Measurements from ENCODE around the gene WDR7.

Gene WDR7

GRCh38 chr18:56933472-56933871 is 282.3 kb downstream of the WDR7 start:
- H2BK15ac ChIP-seq (ENCODE audit: low read depth, poor library complexity, severe bottlenecking), result no peak overlapping the region
- H2BK5ac ChIP-seq (ENCODE audit: low read depth, low read length, poor library complexity, severe bottlenecking), result no peak overlapping the region
- no peak overlapping the region for H3K4me2 ChIP-seq (ENCODE audit: low read length, poor library complexity, severe bottlenecking)
- H3K14ac ChIP-seq (ENCODE audit: low read length in 2 of 2), result no peak overlapping the region
- H4K8ac ChIP-seq (ENCODE audit: low read length), result no peak overlapping the region
- H2AFZ ChIP-seq (ENCODE audit: low read depth, low read length), result no peak overlapping the region
- no peak overlapping the region for H4K91ac ChIP-seq (ENCODE audit: low read length)
- H3K9me3 ChIP-seq (ENCODE audit: control insufficient read depth, low read length), result no peaks in the 10 kb centered on the region
- H3K18ac ChIP-seq (ENCODE audit: low read depth in 1 of 2, low read length in 2 of 2), result no peak overlapping the region
- no peaks in the 10 kb centered on the region for H3K4me1 ChIP-seq (ENCODE audit: control insufficient read depth, insufficient read depth, low read depth, low read length)
- no peak overlapping the region for H2AK5ac ChIP-seq (ENCODE audit: low read length, severe bottlenecking)
- no peak overlapping the region for H3K4me3 ChIP-seq (ENCODE audit: insufficient read depth in 1 of 2, low read depth in 1 of 2, low read length in 2 of 2)
- 86% methylated on average over 2 of the region's 2 CpGs for WGBS
- H3K4ac ChIP-seq (ENCODE audit: low read depth in 1 of 2, low read length in 2 of 2), result no peak overlapping the region
- H2BK120ac ChIP-seq (ENCODE audit: low read depth, low read length), result no peak overlapping the region
- H3K9ac ChIP-seq (ENCODE audit: low read length), result no peak overlapping the region
- no peak overlapping the region for H2BK12ac ChIP-seq (ENCODE audit: low read length in 2 of 2)
- no peak for DNase-seq
- H3K27me3 ChIP-seq (ENCODE audit: control insufficient read depth in 1 of 2, insufficient read depth in 1 of 2, low read length in 2 of 2), result no peaks in the 10 kb centered on the region
- no peak overlapping the region for H3K27ac ChIP-seq (ENCODE audit: low read length, poor library complexity, severe bottlenecking)
- H3K23ac ChIP-seq (ENCODE audit: low read length in 2 of 2), result no peak overlapping the region
- no peaks in the 10 kb centered on the region for H3K79me1 ChIP-seq (replicated peaks; ENCODE audit: low read length, poor library complexity, severe bottlenecking)
- H3K36me3 ChIP-seq (ENCODE audit: control insufficient read depth in 1 of 2, insufficient read depth in 2 of 2, low read depth in 1 of 2, low read length in 2 of 2), result peaks cover 0 to 13% of the 10 kb centered on the region in 2 experiments

- H3K27ac ChIP-seq (ENCODE audit: low read length, poor library complexity, severe bottlenecking), result no peak overlapping the region
- WGBS, result 97% methylated on average over 3 of the region's 3 CpGs
These were observed 283.0 kb downstream of the WDR7 start for GRCh38 chr18:56934131-56934530.

DNA sequence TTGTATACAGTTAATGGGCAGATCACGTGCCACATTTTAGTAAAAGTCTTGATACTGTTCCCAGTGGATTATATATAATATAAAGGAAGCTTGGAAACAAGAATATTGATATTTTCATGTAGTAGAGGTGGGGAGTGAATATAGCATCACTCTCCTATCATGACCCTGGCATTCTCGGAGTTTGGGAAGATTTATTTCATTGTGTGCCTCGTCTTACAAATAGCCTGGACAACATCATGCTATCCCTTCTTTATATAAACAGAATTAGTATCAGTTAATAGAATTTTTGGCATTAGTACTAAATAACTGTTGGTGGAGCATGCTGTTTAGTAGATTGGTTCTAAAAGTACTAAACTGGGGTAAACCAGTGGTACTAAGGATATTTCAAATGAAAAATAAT is 283.7 kb downstream of the WDR7 start:
- Histone ChIP-seq H2BK120ac (ENCODE audit: low read depth, low read length) (no peak overlapping the region), H3K18ac (ENCODE audit: low read depth in 1 of 2, low read length in 2 of 2) (no peak overlapping the region), H3K14ac (ENCODE audit: low read length in 2 of 2) (no peak overlapping the region), H3K36me3 (ENCODE audit: control insufficient read depth in 1 of 2, insufficient read depth in 2 of 2, low read depth in 1 of 2, low read length in 2 of 2) (peaks cover 0 to 13% of the 10 kb centered on the region in 2 experiments), H2BK12ac (ENCODE audit: low read length in 2 of 2) (no peak overlapping the region), H2AFZ (ENCODE audit: low read depth, low read length) (no peak overlapping the region), H3K27me3 (ENCODE audit: control insufficient read depth in 1 of 2, insufficient read depth in 1 of 2, low read length in 2 of 2) (no peaks in the 10 kb centered on the region), H3K4me3 (ENCODE audit: insufficient read depth in 1 of 2, low read depth in 1 of 2, low read length in 2 of 2) (no peak overlapping the region), H3K4me2 (ENCODE audit: low read length, poor library complexity, severe bottlenecking) (no peak overlapping the region), H3K27ac (ENCODE audit: low read length, poor library complexity, severe bottlenecking) (no peak overlapping the region), H4K8ac (ENCODE audit: low read length) (no peak overlapping the region), H2AK5ac (ENCODE audit: low read length, severe bottlenecking) (no peak overlapping the region), H3K4ac (ENCODE audit: low read depth in 1 of 2, low read length in 2 of 2) (no peak overlapping the region), H3K23ac (ENCODE audit: low read length in 2 of 2) (no peak overlapping the region), H3K9ac (ENCODE audit: low read length) (no peak overlapping the region), H3K9me3 (ENCODE audit: control insufficient read depth, low read length) (no peaks in the 10 kb centered on the region), H3K79me1 (replicated peaks; ENCODE audit: low read length, poor library complexity, severe bottlenecking) (no peaks in the 10 kb centered on the region), H4K91ac (ENCODE audit: low read length) (no peak overlapping the region), H2BK5ac (ENCODE audit: low read depth, low read length, poor library complexity, severe bottlenecking) (no peak overlapping the region), H3K4me1 (ENCODE audit: control insufficient read depth, insufficient read depth, low read depth, low read length) (no peaks in the 10 kb centered on the region), H2BK15ac (ENCODE audit: low read depth, poor library complexity, severe bottlenecking) (no peak overlapping the region)
- no CpG with 5 or more reads among the region's 3 CpGs for WGBS
- no peak for DNase-seq

More at GRCh38 chr18:56934131-56934530, 283.0 kb downstream of the WDR7 start:
- Histone ChIP-seq H2BK15ac (ENCODE audit: low read depth, poor library complexity, severe bottlenecking) (no peak overlapping the region), H3K23ac (ENCODE audit: low read length in 2 of 2) (no peak overlapping the region), H3K4me2 (ENCODE audit: low read length, poor library complexity, severe bottlenecking) (no peak overlapping the region), H3K4me1 (ENCODE audit: control insufficient read depth, insufficient read depth, low read depth, low read length) (no peaks in the 10 kb centered on the region), H3K9me3 (ENCODE audit: control insufficient read depth, low read length) (no peaks in the 10 kb centered on the region), H3K4ac (ENCODE audit: low read depth in 1 of 2, low read length in 2 of 2) (no peak overlapping the region), H3K79me1 (replicated peaks; ENCODE audit: low read length, poor library complexity, severe bottlenecking) (no peaks in the 10 kb centered on the region), H3K14ac (ENCODE audit: low read length in 2 of 2) (no peak overlapping the region), H4K91ac (ENCODE audit: low read length) (no peak overlapping the region), H3K36me3 (ENCODE audit: control insufficient read depth in 1 of 2, insufficient read depth in 2 of 2, low read depth in 1 of 2, low read length in 2 of 2) (peaks cover 0 to 13% of the 10 kb centered on the region in 2 experiments), H3K9ac (ENCODE audit: low read length) (no peak overlapping the region), H2BK12ac (ENCODE audit: low read length in 2 of 2) (no peak overlapping the region), H2BK120ac (ENCODE audit: low read depth, low read length) (no peak overlapping the region), H3K27me3 (ENCODE audit: control insufficient read depth in 1 of 2, insufficient read depth in 1 of 2, low read length in 2 of 2) (no peaks in the 10 kb centered on the region), H4K8ac (ENCODE audit: low read length) (no peak overlapping the region), H2BK5ac (ENCODE audit: low read depth, low read length, poor library complexity, severe bottlenecking) (no peak overlapping the region), H2AK5ac (ENCODE audit: low read length, severe bottlenecking) (no peak overlapping the region), H2AFZ (ENCODE audit: low read depth, low read length) (no peak overlapping the region), H3K4me3 (ENCODE audit: insufficient read depth in 1 of 2, low read depth in 1 of 2, low read length in 2 of 2) (no peak overlapping the region), H3K18ac (ENCODE audit: low read depth in 1 of 2, low read length in 2 of 2) (no peak overlapping the region)
- DNase-seq, result no peak

- Histone ChIP-seq H2AFZ (ENCODE audit: low read depth, low read length) (no peak overlapping the region), H2BK15ac (ENCODE audit: low read depth, poor library complexity, severe bottlenecking) (no peak overlapping the region)
These were observed 284.4 kb downstream of the WDR7 start for GRCh38 chr18:56935434-56936040.

More at GRCh38 chr18:56935434-56936040, 284.4 kb downstream of the WDR7 start:
- Histone ChIP-seq H3K79me1 (replicated peaks; ENCODE audit: low read length, poor library complexity, severe bottlenecking) (no peaks in the 10 kb centered on the region), H4K91ac (ENCODE audit: low read length) (no peak overlapping the region), H2BK5ac (ENCODE audit: low read depth, low read length, poor library complexity, severe bottlenecking) (no peak overlapping the region), H4K8ac (ENCODE audit: low read length) (no peak overlapping the region), H3K9ac (ENCODE audit: low read length) (no peak overlapping the region), H3K4me2 (ENCODE audit: low read length, poor library complexity, severe bottlenecking) (no peak overlapping the region), H3K23ac (ENCODE audit: low read length in 2 of 2) (no peak overlapping the region), H3K14ac (ENCODE audit: low read length in 2 of 2) (no peak overlapping the region), H2AK5ac (ENCODE audit: low read length, severe bottlenecking) (no peak overlapping the region), H3K27me3 (ENCODE audit: control insufficient read depth in 1 of 2, insufficient read depth in 1 of 2, low read length in 2 of 2) (no peaks in the 10 kb centered on the region), H3K27ac (ENCODE audit: low read length, poor library complexity, severe bottlenecking) (no peak overlapping the region), H2BK120ac (ENCODE audit: low read depth, low read length) (no peak overlapping the region), H3K4ac (ENCODE audit: low read depth in 1 of 2, low read length in 2 of 2) (no peak overlapping the region), H3K9me3 (ENCODE audit: control insufficient read depth, low read length) (no peaks in the 10 kb centered on the region), H3K18ac (ENCODE audit: low read depth in 1 of 2, low read length in 2 of 2) (no peak overlapping the region), H3K4me3 (ENCODE audit: insufficient read depth in 1 of 2, low read depth in 1 of 2, low read length in 2 of 2) (no peak overlapping the region), H2BK12ac (ENCODE audit: low read length in 2 of 2) (no peak overlapping the region), H3K36me3 (ENCODE audit: control insufficient read depth in 1 of 2, insufficient read depth in 2 of 2, low read depth in 1 of 2, low read length in 2 of 2) (peaks cover 0 to 13% of the 10 kb centered on the region in 2 experiments), H3K4me1 (ENCODE audit: control insufficient read depth, insufficient read depth, low read depth, low read length) (no peaks in the 10 kb centered on the region)
- no peak for DNase-seq
- WGBS, result 97% methylated on average over 7 of the region's 10 CpGs

All from mesenchymal stem cell (in vitro differentiated cells and primary cell).